A549 (cell line): ENCODE data around the gene CFAP61. TPM values are rescaled to one million over a fixed set of nuclear protein-coding genes. Genes with fewer than 3 reads are reported as not detected.

Experiments
- ATAC-seq, 2 experiments: fragments of 200-7000 bp in 1 of 2; fragments of >200 bp in 1 of 2; cut with Nextera tagmentation in 1 of 2; cut with Tn5 transposase in 1 of 2; 3 replicates each; pipeline versions ENCODE4 v1.8.0 to v1.9.1; 2018 to 2020; ENCODE audit warnings: mild to moderate bottlenecking in 1 of 2, moderate library complexity in 1 of 2
- CTCF ChIA-PET: fragments of 300-600 bp; sonication (Branson Sonifier 250); formaldehyde crosslinking; extraction: SDS; loops from one replicate; lab custom pipeline; 2021; ENCODE audit warnings: antibody characterized with exemption, inconsistent platforms; lab: Yijun Ruan, JAX
- POLR2A ChIA-PET: fragments of 350-600 bp; formaldehyde crosslinking; extraction: SDS; loops from one replicate; lab custom pipeline; 2021; ENCODE audit warnings: antibody characterized with exemption, inconsistent platforms; lab: Yijun Ruan, JAX
- DNase-seq, 2 experiments: peaks; one replicate each; pipeline versions ENCODE4 v3.0.0 to v3.0.0-alpha.2; 2011 to 2016; ENCODE audit warnings: low read depth in 1 of 2, low spot score in 1 of 2
- FAIRE-seq: peaks from 2 replicates; lab custom pipeline; 2011; peaks lifted over from hg19 to GRCh38; lab: Jason Lieb, UNC
- H3K27ac ChIP-seq, 2 experiments: fragments of >200 bp; sonication (Bioruptor Twin); formaldehyde crosslinking; 3 replicates each; pipeline ENCODE4 v1.5.1; 2016 to 2017
- H3K4me1 ChIP-seq: fragments of >200 bp; sonication (Bioruptor Twin); formaldehyde crosslinking; 3 replicates; pipeline ENCODE4 v1.6.1; 2016
- H3K4me2 ChIP-seq: fragments of >200 bp; sonication (Bioruptor Twin); formaldehyde crosslinking; 3 replicates; pipeline ENCODE4 v1.6.1; 2016
- H3K4me3 ChIP-seq: fragments of >200 bp; sonication (Bioruptor Twin); formaldehyde crosslinking; 3 replicates; pipeline ENCODE4 v1.5.1; 2016
- H3K9me3 ChIP-seq: fragments of >200 bp; sonication (Bioruptor Twin); formaldehyde crosslinking; 3 replicates; pipeline ENCODE4 v1.6.1; 2016
- CHD2 ChIP-seq: fragments of 150-350 bp; IDR thresholded peaks from 2 replicates; pipeline ENCODE4 v1.6.1; 2014; ENCODE audit warnings: low read length; ENCODE audit not compliant: partially characterized antibody
- CHD4 ChIP-seq: fragments of 200-600 bp; sonication (generic); IDR thresholded peaks from 2 replicates; pipeline ENCODE4 v1.6.1; 2016; ENCODE audit warnings: antibody characterized with exemption, mild to moderate bottlenecking, borderline replicate concordance
- EHMT2 ChIP-seq: fragments of 200-600 bp; sonication (generic); IDR thresholded peaks from 2 replicates; pipeline ENCODE4 v1.6.1; 2016; ENCODE audit warnings: antibody characterized with exemption, low read depth, mild to moderate bottlenecking, moderate library complexity
- FOSB ChIP-seq: fragments of 250-450 bp; sonication (Bioruptor Pico); IDR thresholded peaks from 2 replicates; pipeline ENCODE4 v1.5.0; 2020; ENCODE audit warnings: mild to moderate bottlenecking, moderate library complexity
- FOSL2 ChIP-seq, 2 experiments: fragments of 450-650 bp in 1 of 2; fragments of >200 bp in 1 of 2; sonication (Bioruptor Twin) in 1 of 2; formaldehyde crosslinking; IDR thresholded peaks; 2 replicates each; pipeline versions ENCODE4 v1.5.0 to v1.6.1; 2016 to 2020; ENCODE audit warnings: mild to moderate bottlenecking in 1 of 2, moderate library complexity in 1 of 2
- FOXS1 ChIP-seq: fragments of 250-450 bp; sonication (Bioruptor Pico); IDR thresholded peaks from 2 replicates; pipeline ENCODE4 v1.5.0; 2020; ENCODE audit warnings: mild to moderate bottlenecking, moderate library complexity
- HES2 ChIP-seq: fragments of >200 bp; sonication (Bioruptor Twin); formaldehyde crosslinking; IDR thresholded peaks from 2 replicates; pipeline ENCODE4 v1.6.1; 2016
- HEYL ChIP-seq: fragments of 250-450 bp; sonication (Bioruptor Pico); IDR thresholded peaks from 2 replicates; pipeline ENCODE4 v1.8.0; 2021; ENCODE audit warnings: mild to moderate bottlenecking, moderate library complexity
- HMGXB4 ChIP-seq: fragments of 250-450 bp; sonication (Bioruptor Pico); IDR thresholded peaks from 2 replicates; pipeline ENCODE4 v1.5.0; 2021; ENCODE audit warnings: mild to moderate bottlenecking, moderate library complexity, borderline replicate concordance
- HOXB13 ChIP-seq: fragments of 250-450 bp; sonication (Bioruptor Pico); IDR thresholded peaks from 2 replicates; pipeline ENCODE4 v1.5.0; 2020; ENCODE audit warnings: low read depth, mild to moderate bottlenecking, moderate library complexity
- HOXB5 ChIP-seq: fragments of 250-450 bp; sonication (Bioruptor Pico); IDR thresholded peaks from 2 replicates; pipeline ENCODE4 v1.5.0; 2020; ENCODE audit warnings: mild to moderate bottlenecking, moderate library complexity
- JUN ChIP-seq, 2 experiments: fragments of >200 bp; sonication (Bioruptor Twin); formaldehyde crosslinking; IDR thresholded peaks; 2 replicates in 1 of 2; 3 replicates in 1 of 2; pipeline ENCODE4 v1.6.1; 2016 to 2017
- JUNB ChIP-seq: fragments of >200 bp; sonication (Bioruptor Twin); formaldehyde crosslinking; IDR thresholded peaks from 2 replicates; pipeline ENCODE4 v1.6.1; 2016
- KDM5A ChIP-seq: fragments of 200-600 bp; sonication (generic); IDR thresholded peaks from 2 replicates; pipeline ENCODE4 v1.6.1; 2016; ENCODE audit warnings: antibody characterized with exemption, mild to moderate bottlenecking
- MAFK ChIP-seq: fragments of 450-650 bp; IDR thresholded peaks from 2 replicates; pipeline ENCODE4 v1.6.1; 2014; ENCODE audit not compliant: partially characterized antibody
- MAX ChIP-seq: IDR thresholded peaks from 2 replicates; pipeline ENCODE4 v1.6.1; 2012
- MAZ ChIP-seq: fragments of 150-350 bp; IDR thresholded peaks from 2 replicates; pipeline ENCODE4 v1.6.1; 2014; ENCODE audit warnings: antibody characterized with exemption, low read depth, low read length, borderline replicate concordance
- NFE2L2 ChIP-seq: fragments of 150-350 bp; conservative IDR thresholded peaks from 2 replicates; pipeline ENCODE4 v1.6.1; 2014; ENCODE audit warnings: low read length
- POLR2AphosphoS2 ChIP-seq: conservative IDR thresholded peaks from 2 replicates; pipeline ENCODE4 v1.6.1; 2012; ENCODE audit warnings: low read length, improper control_type of control experiment, inconsistent platforms
- RAD21 ChIP-seq, 2 experiments: fragments of >200 bp in 1 of 2; sonication (Bioruptor Twin) in 1 of 2; formaldehyde crosslinking in 1 of 2; IDR thresholded peaks in 1 of 2; conservative IDR thresholded peaks in 1 of 2; 2 replicates in 1 of 2; 3 replicates in 1 of 2; pipeline ENCODE4 v1.6.1; 2012 to 2018; ENCODE audit warnings: inconsistent platforms in 1 of 2
- RARB ChIP-seq: fragments of 250-450 bp; sonication (Bioruptor Pico); IDR thresholded peaks from 2 replicates; pipeline ENCODE4 v1.8.0; 2021; ENCODE audit warnings: mild to moderate bottlenecking, moderate library complexity
- SMC3 ChIP-seq: fragments of >200 bp; sonication (Bioruptor Twin); formaldehyde crosslinking; IDR thresholded peaks from 3 replicates; pipeline ENCODE4 v1.6.1; 2018; ENCODE audit warnings: inconsistent platforms
- USF2 ChIP-seq: fragments of 450-650 bp; IDR thresholded peaks from 2 replicates; pipeline ENCODE4 v1.6.1; 2014; ENCODE audit warnings: antibody characterized with exemption
- ZFP36 ChIP-seq: fragments of 450-650 bp; IDR thresholded peaks from 2 replicates; pipeline ENCODE4 v1.6.1; 2014; ENCODE audit warnings: borderline replicate concordance; ENCODE audit not compliant: partially characterized antibody
- WGBS: methylation state at CpG from one replicate; pipeline ENCODE4 v1.1.6; 2017; ENCODE audit errors: missing lambda C conversion rate; 5-methylcytosine and 5-hydroxymethylcytosine counted together
- polyA plus RNA-seq, 4 experiments: library from polyadenylated mRNA; depleted of rRNA in 3 of 4; stranded (reverse); fragments of >200 nt; fragmentation: RNase III in 1 of 4; extraction: RNeasy Plus Mini Kit Qiagen cat#74134 plus additional on column Dnase treatment in 1 of 4; gene quantifications; 2 replicates in 3 of 4; 3 replicates in 1 of 4; pipeline ENCODE4 v1.2.3, GENCODE V29; 2011 to 2017

Gene CFAP61
- polyA plus RNA-seq, 2 of the 4 experiments (the other 2 are of a cell fraction) = 0.39 to 0.70 TPM

GRCh38 chr20:20205141-20205861 lies 153.0 kb downstream of the CFAP61 start:
- H3K4me3 ChIP-seq = no peak overlapping the region
- no peak for FAIRE-seq
- ATAC-seq = no peak
- H3K27ac ChIP-seq = no peak overlapping the region
- WGBS = 0% methylated on average over 2 of the region's 2 CpGs
- no peak for DNase-seq
- no peaks in the 10 kb centered on the region for H3K4me1 ChIP-seq
- ChIA-PET POLR2A (no interaction called here), CTCF (interaction anchor here (0.8 to 1.5 kb wide), 4 partner anchors 8 to 34 kb away, joined by 3 to 4 read pairs (median 4); no protein-coding TSS in a partner anchor)
- H3K9me3 ChIP-seq = no peaks in the 10 kb centered on the region
- H3K4me2 ChIP-seq = no peak overlapping the region
- TF ChIP-seq EHMT2 (no peak), FOXS1 (CRISPR knock-in tag) (no peak), FOSL2 (IDR thresholded peaks at IDR 0.05) (no peak), FOSL2 (CRISPR knock-in tag; IDR thresholded peaks at IDR 0.05) (no peak), JUNB (no peak), RAD21 (conservative IDR thresholded peaks at IDR 0.05 in 1 of 2, IDR thresholded peaks at IDR 0.05 in 1 of 2) (no peak), HEYL (no peak), SMC3 (no peak), HOXB5 (no peak), ZFP36 (no peak), MAFK (no peak), MAZ (no peak), JUN (IDR thresholded peaks at IDR 0.05) (no peak), RARB (CRISPR knock-in tag) (no peak), CHD4 (no peak), KDM5A (no peak), FOSB (CRISPR knock-in tag) (no peak), HES2 (no peak), CHD2 (no peak)

GRCh38 chr20:20205862-20206236 lies 153.5 kb downstream of the CFAP61 start:
- FAIRE-seq = no peak
- Histone ChIP-seq H3K4me3 (no peak overlapping the region), H3K27ac (no peak overlapping the region), H3K4me2 (no peak overlapping the region), H3K9me3 (no peaks in the 10 kb centered on the region), H3K4me1 (no peaks in the 10 kb centered on the region)
- TF ChIP-seq HOXB13 (no peak), NFE2L2 (no peak), USF2 (no peak), MAFK (no peak), EHMT2 (no peak), MAX (no peak), JUN (IDR thresholded peaks at IDR 0.05) (no peak)
- 0% methylated on average over 1 of the region's 1 CpG for WGBS
- ChIA-PET CTCF (interaction anchor here (0.8 to 1.5 kb wide), 2 partner anchors 8 to 15 kb away, joined by 4 read pairs; no protein-coding TSS in a partner anchor), POLR2A (no interaction called here)
- DNase-seq = no peak
- ATAC-seq = no peak

- CTCF ChIA-PET = no interaction called here
- Histone ChIP-seq H3K27ac (no peak overlapping the region), H3K9me3 (no peaks in the 10 kb centered on the region)
- FAIRE-seq = no peak
- no peak for TF ChIP-seq CHD2
- no peak for TF ChIP-seq POLR2AphosphoS2
- no peak for TF ChIP-seq HMGXB4 (CRISPR knock-in tag)
- TF ChIP-seq, all 56 proteins: peak for 0
- POLR2A ChIA-PET = no interaction called here
- Histone ChIP-seq H3K4me2 (0 out of 3 replicates have a peak overlapping the region, but pooled peaks have one; percentile 7), H3K4me1 (no peaks in the 10 kb centered on the region), H3K4me3 (no peak overlapping the region)
- DNase-seq = no peak
- whole genome bisulfite sequencing = 7% methylated on average over 1 of the region's 1 CpG
- ATAC-seq = no peak
These were observed 154.5 kb downstream of the CFAP61 start for GRCh38 chr20:20206788-20207187.
